8988T (cell line): ENCODE data around the gene DIAPH2.
"Not testable (repeated sequence)": the region's sequence is repeated elsewhere in the genome, so short reads cannot be mapped to it uniquely, and the experiment has no call there.

Experiments used
- DNase-seq: peaks from one replicate; pipeline ENCODE4 v3.0.0; 2011

DIAPH2 gene

GRCh38 chrX:96834137-96834536 is 149.5 kb downstream of the DIAPH2 start:
- no peak for DNase-seq

- DNase-seq = no peak
Measured at GRCh38 chrX:96835660-96836289, 151.1 kb downstream of the DIAPH2 start.

GRCh38 chrX:96837808-96838207 is 153.2 kb downstream of the DIAPH2 start:
- DNase-seq = no peak

GRCh38 chrX:96838537-96838936 is 153.9 kb downstream of the DIAPH2 start:
- DNase-seq = no peak

GRCh38 chrX:96841325-96841724 is 156.7 kb downstream of the DIAPH2 start:
- no peak for DNase-seq

- not testable (repeated sequence) for DNase-seq
Measured at GRCh38 chrX:96841866-96842265, 157.2 kb downstream of the DIAPH2 start.

GRCh38 chrX:96843566-96843965 is 158.9 kb downstream of the DIAPH2 start:
- no peak for DNase-seq

- no peak for DNase-seq
Measured at GRCh38 chrX:96846841-96847240, 162.2 kb downstream of the DIAPH2 start.

- not testable (repeated sequence) for DNase-seq
Measured at GRCh38 chrX:96859422-96859821, 174.8 kb downstream of the DIAPH2 start.

GRCh38 chrX:96861218-96861617 is 176.6 kb downstream of the DIAPH2 start:
- no peak for DNase-seq

GRCh38 chrX:96861661-96862060 is 177.0 kb downstream of the DIAPH2 start:
- DNase-seq = no peak

- DNase-seq = no peak
Measured at GRCh38 chrX:96883608-96884007, 199.0 kb downstream of the DIAPH2 start, which contains the start of gene RPA4. TSS of gene RPA4 (plus strand) at chrX:96883908. CDS start at chrX:96884311, 403 bp downstream.

GRCh38 chrX:96884027-96884426 is 199.4 kb downstream of the DIAPH2 start:
- no peak for DNase-seq

GRCh38 chrX:96889726-96890125 is 205.1 kb downstream of the DIAPH2 start:
- DNase-seq = no peak

GRCh38 chrX:96906741-96907140 is 222.1 kb downstream of the DIAPH2 start:
- no peak for DNase-seq

GRCh38 chrX:96907516-96908272 is 223.1 kb downstream of the DIAPH2 start:
- DNase-seq = no peak

GRCh38 chrX:96909291-96909690 is 224.6 kb downstream of the DIAPH2 start:
- no peak for DNase-seq

- DNase-seq = no peak
Measured at GRCh38 chrX:96918864-96919263, 234.2 kb downstream of the DIAPH2 start.

- DNase-seq = no peak
Measured at GRCh38 chrX:96919672-96920071, 235.0 kb downstream of the DIAPH2 start.

GRCh38 chrX:96924581-96924980 is 239.9 kb downstream of the DIAPH2 start:
- DNase-seq = no peak

GRCh38 chrX:96929036-96929435 is 244.4 kb downstream of the DIAPH2 start:
- DNase-seq = no peak

GRCh38 chrX:96957718-96958117 is 273.1 kb downstream of the DIAPH2 start:
- no peak for DNase-seq

- DNase-seq = no peak
Measured at GRCh38 chrX:96971812-96972211, 287.2 kb downstream of the DIAPH2 start.

- no peak for DNase-seq
Measured at GRCh38 chrX:96978906-96979305, 294.3 kb downstream of the DIAPH2 start.

- no peak for DNase-seq
Measured at GRCh38 chrX:96979766-96980165, 295.1 kb downstream of the DIAPH2 start.
